HG03439 (cell line): ENCODE results near the gene SMIM20.
"Not testable (repeated sequence)": the region's sequence is repeated elsewhere in the genome, so short reads cannot be mapped to it uniquely, and the experiment has no call there.

ENCODE experiments used
- ATAC-seq: cut with Tn5 transposase; IDR thresholded peaks from one replicate; pipeline ENCODE4 v1.9.1; 2021; ENCODE audit warnings: mild to moderate bottlenecking, moderate library complexity; ENCODE audit not compliant: unreplicated experiment

Gene SMIM20

DNA sequence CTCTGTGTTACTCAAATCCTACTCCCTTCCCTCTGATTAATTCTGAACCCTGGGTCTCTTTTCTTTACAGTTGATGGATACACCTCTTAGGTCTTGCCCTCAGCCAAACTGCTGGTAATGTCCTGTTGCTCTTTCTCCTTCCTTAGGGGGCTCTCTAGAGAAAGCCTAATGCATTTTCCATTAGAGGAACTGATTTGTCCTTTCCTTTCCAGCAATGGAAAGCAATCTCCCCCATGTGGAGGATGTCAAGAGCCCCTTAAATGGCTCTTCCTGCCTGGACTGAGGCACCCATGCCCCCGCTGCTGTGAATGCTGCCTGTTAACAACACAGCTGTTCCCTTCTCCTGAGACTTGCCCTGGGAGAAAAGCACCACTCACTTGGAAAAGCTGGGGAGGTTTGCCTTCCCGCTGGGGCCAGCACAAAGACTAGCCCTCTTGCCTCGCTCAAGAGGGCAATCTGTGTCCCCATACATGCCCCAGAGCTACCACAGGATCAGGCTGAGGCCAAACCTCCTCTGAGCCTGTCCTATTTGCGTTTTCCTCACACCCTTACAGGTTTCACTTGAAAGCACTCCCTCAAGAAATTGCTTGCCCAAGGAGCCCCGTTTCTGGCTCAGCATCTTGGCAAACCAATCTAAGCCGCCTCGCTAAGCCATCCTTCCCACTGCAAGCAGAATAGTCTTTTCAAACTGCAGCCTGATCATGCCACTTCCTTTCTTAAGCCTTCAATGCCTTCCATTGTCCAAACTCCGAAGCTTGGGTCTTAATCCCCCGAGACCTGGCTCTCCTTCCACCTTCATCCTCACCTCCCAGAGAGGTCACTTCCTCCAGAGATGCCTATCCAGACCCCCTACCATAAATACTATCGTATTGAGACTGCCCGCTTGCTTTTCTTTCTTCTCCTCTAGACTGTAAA lies 23.2 kb upstream of the SMIM20 start:
- ATAC-seq, result no peak

GRCh38 chr4:25892796-25893195 lies 21.2 kb upstream of the SMIM20 start:
- ATAC-seq, result no peak

GRCh38 chr4:25896776-25897539 lies 17.1 kb upstream of the SMIM20 start:
- no peak for ATAC-seq

GRCh38 chr4:25900310-25900709 lies 13.7 kb upstream of the SMIM20 start:
- ATAC-seq, result no peak

GRCh38 chr4:25901030-25901430 lies 13.0 kb upstream of the SMIM20 start:
- ATAC-seq, result no peak

GRCh38 chr4:25903900-25904747 lies 9.9 kb upstream of the SMIM20 start:
- ATAC-seq, result no peak

GRCh38 chr4:25904748-25905082 lies 9.3 kb upstream of the SMIM20 start:
- no peak for ATAC-seq

GRCh38 chr4:25905371-25905770 lies 8.6 kb upstream of the SMIM20 start:
- ATAC-seq, result no peak

- ATAC-seq, result not testable (repeated sequence)
These were observed 7.9 kb upstream of the SMIM20 start for GRCh38 chr4:25906113-25906512.

- ATAC-seq, result no peak
These were observed 5.5 kb upstream of the SMIM20 start for GRCh38 chr4:25908491-25908901.

DNA sequence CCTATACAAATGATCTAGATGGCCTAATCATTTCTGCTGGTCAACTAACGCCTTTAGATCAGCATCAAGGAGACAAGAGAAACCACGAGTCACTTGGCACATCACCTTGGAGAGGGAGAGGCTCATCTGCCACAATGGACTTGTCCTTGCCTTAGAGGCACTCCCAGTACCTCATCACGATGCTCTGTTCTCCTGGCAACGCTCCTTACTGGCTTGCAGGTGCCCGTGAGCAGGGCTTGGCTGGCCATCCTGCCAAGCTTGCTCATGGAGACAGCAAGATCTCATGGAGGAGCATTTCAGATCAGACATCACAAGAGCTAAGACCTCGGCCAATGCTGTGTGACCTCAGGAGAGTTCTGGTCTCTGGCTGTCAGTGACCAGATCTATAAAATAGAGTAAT lies 2.7 kb upstream of the SMIM20 start:
- no peak for ATAC-seq

DNA sequence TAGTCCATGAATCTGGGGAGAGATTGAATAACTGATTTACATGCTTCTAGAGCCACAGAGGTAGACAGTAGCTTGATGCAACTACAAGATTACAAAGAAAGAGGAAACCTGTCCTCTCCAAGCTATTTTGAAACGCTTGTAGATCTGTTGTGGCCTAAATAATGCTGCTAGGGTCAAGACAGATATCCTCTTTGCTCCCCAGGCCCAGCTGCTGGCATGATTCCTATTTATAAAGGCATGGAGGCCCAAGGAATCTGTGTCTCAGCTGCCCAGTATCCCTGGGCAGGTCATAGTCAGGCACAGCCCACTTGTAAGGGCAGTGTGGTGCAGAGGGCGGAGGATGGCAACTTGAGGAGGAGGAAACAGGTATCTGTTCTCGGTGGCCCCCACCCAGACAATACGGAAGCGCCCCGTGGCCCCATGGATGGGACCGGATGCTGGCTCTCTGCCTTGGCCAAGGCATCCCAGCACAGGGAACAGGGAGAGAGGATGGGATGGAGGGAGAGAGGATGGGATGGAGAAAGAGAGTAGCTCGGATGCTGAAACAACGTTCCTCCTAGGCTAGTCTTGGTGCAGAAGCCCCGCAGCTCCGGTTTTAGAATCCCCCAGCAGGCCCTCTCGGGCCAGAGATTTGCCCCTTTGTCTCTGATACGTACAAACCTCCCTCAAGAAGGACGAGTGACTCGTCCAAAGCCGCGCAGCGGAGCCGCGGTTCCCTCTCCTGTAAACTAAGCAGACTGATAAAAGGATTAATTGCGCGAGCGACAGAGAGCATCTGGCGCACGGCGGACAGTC lies 767 bp upstream of the SMIM20 start:
- ATAC-seq, result peak; percentile 25

GRCh38 chr4:25914670-25915352 lies 791 bp downstream of the SMIM20 start:
- peak; percentile 3 for ATAC-seq

DNA sequence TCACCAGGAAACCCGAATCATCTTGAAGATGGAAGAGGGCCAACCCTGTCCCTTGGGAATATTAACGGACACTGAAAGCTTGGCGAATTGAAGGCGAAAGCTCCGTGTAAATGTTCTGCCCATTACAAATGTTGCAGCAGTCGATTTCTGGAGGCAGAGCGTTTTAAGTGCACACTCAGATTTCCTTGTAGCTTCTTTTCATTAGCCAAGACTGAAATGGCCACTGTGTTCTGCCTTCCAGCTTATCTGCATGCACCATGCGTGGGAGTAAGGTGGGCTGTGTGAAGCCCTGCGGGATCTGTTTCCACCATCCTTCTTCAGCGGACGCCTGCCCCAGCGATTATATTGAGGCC lies 1.3 kb downstream of the SMIM20 start:
- no peak for ATAC-seq

- ATAC-seq, result no peak
These were observed 2.9 kb downstream of the SMIM20 start for GRCh38 chr4:25916870-25917269.

DNA sequence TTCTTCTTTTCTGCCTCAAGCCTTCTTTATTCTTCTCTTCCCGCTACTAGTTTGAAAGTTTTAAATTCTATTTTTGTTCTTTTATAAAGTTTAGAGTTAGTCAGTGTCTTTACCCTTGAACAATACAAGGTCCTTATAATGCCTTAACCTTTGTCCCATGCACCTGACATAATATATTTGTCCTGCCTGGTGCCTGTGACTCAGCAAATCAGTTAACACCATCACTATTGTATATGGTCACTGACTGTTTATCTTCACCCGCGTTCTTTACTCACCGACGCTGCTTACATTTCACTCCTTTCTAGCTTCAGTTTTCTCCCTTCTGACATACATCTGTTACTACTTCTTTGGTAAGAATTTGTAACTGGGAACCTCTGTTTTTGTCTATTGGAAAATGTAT lies 5.7 kb downstream of the SMIM20 start:
- no peak for ATAC-seq

DNA sequence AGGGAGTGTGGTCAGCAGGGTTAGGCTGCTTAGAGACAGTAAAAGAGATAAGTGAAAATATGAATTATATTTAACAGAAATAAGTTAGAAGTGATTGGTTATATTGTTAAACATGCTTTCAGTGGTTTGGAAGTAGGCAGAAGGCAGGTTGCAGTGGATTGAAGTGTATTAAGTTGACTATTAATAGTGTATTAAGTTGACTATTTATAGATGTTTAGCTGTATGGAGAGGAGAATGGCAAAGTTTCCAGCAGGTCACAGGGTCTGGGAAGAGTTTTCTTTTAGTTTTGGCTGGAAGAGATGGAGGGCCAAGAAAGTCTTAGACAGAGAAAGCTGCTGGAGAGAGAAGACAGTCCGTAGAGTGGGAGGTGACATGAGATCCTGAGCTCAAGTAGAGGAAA lies 7.9 kb downstream of the SMIM20 start:
- no peak for ATAC-seq

DNA sequence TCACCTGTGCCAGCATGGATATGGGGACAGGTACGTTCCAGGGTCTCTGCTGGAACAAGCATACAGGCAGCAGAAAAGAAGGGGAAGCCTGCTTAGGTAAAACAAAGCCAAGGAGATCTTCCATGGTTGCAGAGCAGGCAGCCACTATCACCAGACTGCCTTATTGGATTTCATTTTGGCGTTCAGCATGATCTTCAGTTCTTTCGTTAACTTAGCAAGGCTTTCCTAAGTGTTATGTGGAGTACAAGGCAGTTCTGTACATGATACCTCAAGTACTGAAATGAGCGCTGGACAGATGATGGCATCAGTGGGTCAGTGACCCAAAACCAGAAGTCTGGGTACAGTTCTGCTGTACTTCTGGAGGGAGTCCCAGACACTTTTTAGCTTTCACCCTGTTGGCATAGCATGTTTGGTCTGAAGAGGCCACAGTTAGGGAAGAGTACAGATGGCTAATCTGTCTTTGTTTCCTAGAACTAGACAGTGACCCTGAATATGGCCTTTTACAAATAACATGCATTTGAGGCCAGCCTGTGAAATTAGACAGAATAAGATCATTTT lies 8.9 kb downstream of the SMIM20 start:
- ATAC-seq, result no peak

- no peak for ATAC-seq
These were observed 9.7 kb downstream of the SMIM20 start for GRCh38 chr4:25923745-25924144.
